ENCODE measurements around the gene DUSP8.
A peak's percentile ranks its signal among the peaks of the same experiment; 100 is the strongest.

Gene DUSP8

GRCh38 chr11:1526785-1527184 is 45.3 kb downstream of the DUSP8 start:
- Histone ChIP-seq H3K9ac (ENCODE audit: low read length) (no peak overlapping the region), H3K79me2 (ENCODE audit: low read length) (peaks cover 68% of the 10 kb centered on the region), H3K4me2 (ENCODE audit: low read length) (no peak overlapping the region), H3K27me3 (ENCODE audit: low read depth, low read length) (no peaks in the 10 kb centered on the region), H2AFZ (ENCODE audit: low read depth, low read length) (no peak overlapping the region), H3K9me3 (ENCODE audit: insufficient read depth, low read length) (no peaks in the 10 kb centered on the region), H3K4me1 (ENCODE audit: low read length) (peaks cover 18% of the 10 kb centered on the region), H4K20me1 (ENCODE audit: insufficient read depth, low read length) (peaks cover 31% of the 10 kb centered on the region; the same call in 1 of the 2 replicates), H3K36me3 (replicated peaks; ENCODE audit: low read depth, low read length) (no peaks in the 10 kb centered on the region), H3K4me3 (ENCODE audit: low read length) (no peak overlapping the region), H3K27ac (ENCODE audit: low read length) (no peak overlapping the region)
- TF ChIP-seq CTCF (IDR thresholded peaks at IDR 0.05; ENCODE audit: low read depth, low read length) (no peak), EZH2phosphoT487 (IDR thresholded peaks at IDR 0.05; ENCODE audit: low read depth) (no peak)

GRCh38 chr11:1523779-1524178 is 48.3 kb downstream of the DUSP8 start:
- Histone ChIP-seq H3K4me1 (ENCODE audit: low read length) (peaks cover 43% of the 10 kb centered on the region), H3K27ac (ENCODE audit: low read length) (no peak overlapping the region), H3K27me3 (ENCODE audit: low read depth, low read length) (no peaks in the 10 kb centered on the region), H3K4me3 (ENCODE audit: low read length) (no peak overlapping the region), H2AFZ (ENCODE audit: low read depth, low read length) (no peak overlapping the region), H3K9me3 (ENCODE audit: insufficient read depth, low read length) (no peaks in the 10 kb centered on the region), H3K4me2 (ENCODE audit: low read length) (no peak overlapping the region), H4K20me1 (ENCODE audit: insufficient read depth, low read length) (peaks cover 18% of the 10 kb centered on the region; the same call in 1 of the 2 replicates), H3K9ac (ENCODE audit: low read length) (no peak overlapping the region), H3K36me3 (replicated peaks; ENCODE audit: low read depth, low read length) (no peaks in the 10 kb centered on the region), H3K79me2 (ENCODE audit: low read length) (peaks cover 62% of the 10 kb centered on the region)
- no peak for TF ChIP-seq CTCF (IDR thresholded peaks at IDR 0.05; ENCODE audit: low read depth, low read length)
- no peak for TF ChIP-seq EZH2phosphoT487 (IDR thresholded peaks at IDR 0.05; ENCODE audit: low read depth)

GRCh38 chr11:1523077-1523476 is 49.0 kb downstream of the DUSP8 start:
- H3K9me3 ChIP-seq (ENCODE audit: insufficient read depth, low read length), result no peaks in the 10 kb centered on the region
- H3K4me2 ChIP-seq (ENCODE audit: low read length), result peak overlapping the region; percentile 84
- peaks cover 11% of the 10 kb centered on the region; the same call in 1 of the 2 replicates for H4K20me1 ChIP-seq (ENCODE audit: insufficient read depth, low read length)
- H3K36me3 ChIP-seq (replicated peaks; ENCODE audit: low read depth, low read length), result no peaks in the 10 kb centered on the region
- TF ChIP-seq CTCF (IDR thresholded peaks at IDR 0.05; ENCODE audit: low read depth, low read length) (no peak), EZH2phosphoT487 (IDR thresholded peaks at IDR 0.05; ENCODE audit: low read depth) (no peak)
- H3K4me3 ChIP-seq (ENCODE audit: low read length), result peak overlapping the region; percentile 71
- 0 out of 2 replicates have a peak overlapping the region, but pooled peaks have one; percentile 48 for H3K9ac ChIP-seq (ENCODE audit: low read length)
- peaks cover 43% of the 10 kb centered on the region for H3K4me1 ChIP-seq (ENCODE audit: low read length)
- no peak overlapping the region for H3K27ac ChIP-seq (ENCODE audit: low read length)
- no peak overlapping the region for H2AFZ ChIP-seq (ENCODE audit: low read depth, low read length)
- no peaks in the 10 kb centered on the region for H3K27me3 ChIP-seq (ENCODE audit: low read depth, low read length)
- H3K79me2 ChIP-seq (ENCODE audit: low read length), result peaks cover 59% of the 10 kb centered on the region

- Histone ChIP-seq H3K9ac (ENCODE audit: low read length) (peak overlapping the region; percentile 48), H3K27ac (ENCODE audit: low read length) (peak overlapping the region; percentile 79), H3K36me3 (replicated peaks; ENCODE audit: low read depth, low read length) (no peaks in the 10 kb centered on the region), H2AFZ (ENCODE audit: low read depth, low read length) (no peak overlapping the region; the same call in 1 of the 2 replicates), H3K9me3 (ENCODE audit: insufficient read depth, low read length) (no peaks in the 10 kb centered on the region), H3K4me3 (ENCODE audit: low read length) (peak overlapping the region; percentile 71), H3K4me2 (ENCODE audit: low read length) (peak overlapping the region; percentile 84), H3K27me3 (ENCODE audit: low read depth, low read length) (no peaks in the 10 kb centered on the region), H3K4me1 (ENCODE audit: low read length) (peaks cover 47% of the 10 kb centered on the region), H4K20me1 (ENCODE audit: insufficient read depth, low read length) (0 out of 2 replicates have a peak, but pooled peaks cover 8% of the 10 kb centered on the region), H3K79me2 (ENCODE audit: low read length) (peaks cover 63% of the 10 kb centered on the region)
- TF ChIP-seq CTCF (IDR thresholded peaks at IDR 0.05; ENCODE audit: low read depth, low read length) (no peak), EZH2phosphoT487 (IDR thresholded peaks at IDR 0.05; ENCODE audit: low read depth) (no peak)
These were observed 50.0 kb downstream of the DUSP8 start for GRCh38 chr11:1522081-1522424.

Data from OCI-LY3 (cell line).